Measurements from ENCODE around the gene C15orf39.

- TF ChIP-seq, protein P1, sequence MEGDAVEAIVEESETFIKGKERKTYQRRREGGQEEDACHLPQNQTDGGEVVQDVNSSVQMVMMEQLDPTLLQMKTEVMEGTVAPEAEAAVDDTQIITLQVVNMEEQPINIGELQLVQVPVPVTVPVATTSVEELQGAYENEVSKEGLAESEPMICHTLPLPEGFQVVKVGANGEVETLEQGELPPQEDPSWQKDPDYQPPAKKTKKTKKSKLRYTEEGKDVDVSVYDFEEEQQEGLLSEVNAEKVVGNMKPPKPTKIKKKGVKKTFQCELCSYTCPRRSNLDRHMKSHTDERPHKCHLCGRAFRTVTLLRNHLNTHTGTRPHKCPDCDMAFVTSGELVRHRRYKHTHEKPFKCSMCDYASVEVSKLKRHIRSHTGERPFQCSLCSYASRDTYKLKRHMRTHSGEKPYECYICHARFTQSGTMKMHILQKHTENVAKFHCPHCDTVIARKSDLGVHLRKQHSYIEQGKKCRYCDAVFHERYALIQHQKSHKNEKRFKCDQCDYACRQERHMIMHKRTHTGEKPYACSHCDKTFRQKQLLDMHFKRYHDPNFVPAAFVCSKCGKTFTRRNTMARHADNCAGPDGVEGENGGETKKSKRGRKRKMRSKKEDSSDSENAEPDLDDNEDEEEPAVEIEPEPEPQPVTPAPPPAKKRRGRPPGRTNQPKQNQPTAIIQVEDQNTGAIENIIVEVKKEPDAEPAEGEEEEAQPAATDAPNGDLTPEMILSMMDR (IDR thresholded peaks at IDR 0.05), result no peak
- TF ChIP-seq POLR2A (IDR thresholded peaks at IDR 0.05) (no peak), POLR2AphosphoS5 (IDR thresholded peaks at IDR 0.05) (no peak)
These were observed 35.8 kb downstream of the C15orf39 start for GRCh38 chr15:75237316-75237982.

Data from prostate gland (tissue), 2 donors.